ENCODE measurements around the gene TAPT1.

The TAPT1 gene

GRCh38 chr4:16248605-16249004 is 22.3 kb upstream of the TAPT1 start:
- DNase-seq (ENCODE audit: low read depth), result no peak
- no peak overlapping the region for H3K4me3 ChIP-seq (ENCODE audit: low read depth, low read length)
- no peak for TF ChIP-seq CTCF (IDR thresholded peaks at IDR 0.05; ENCODE audit: low read depth, low read length, missing control alignments)

- no peak overlapping the region for H3K4me3 ChIP-seq (ENCODE audit: low read depth, low read length)
- TF ChIP-seq CTCF (IDR thresholded peaks at IDR 0.05; ENCODE audit: low read depth, low read length, missing control alignments), result no peak
- no peak for DNase-seq (ENCODE audit: low read depth)
These were observed 19.0 kb upstream of the TAPT1 start for GRCh38 chr4:16245241-16245640.

GRCh38 chr4:16243285-16243684 is 17.0 kb upstream of the TAPT1 start:
- TF ChIP-seq CTCF (IDR thresholded peaks at IDR 0.05; ENCODE audit: low read depth, low read length, missing control alignments), result no peak
- H3K4me3 ChIP-seq (ENCODE audit: low read depth, low read length), result no peak overlapping the region
- no peak for DNase-seq (ENCODE audit: low read depth)

- DNase-seq (ENCODE audit: low read depth), result no peak
- no peak for TF ChIP-seq CTCF (IDR thresholded peaks at IDR 0.05; ENCODE audit: low read depth, low read length, missing control alignments)
- no peak overlapping the region for H3K4me3 ChIP-seq (ENCODE audit: low read depth, low read length)
These were observed 14.0 kb upstream of the TAPT1 start for GRCh38 chr4:16240300-16240699.

- TF ChIP-seq CTCF (IDR thresholded peaks at IDR 0.05; ENCODE audit: low read depth, low read length, missing control alignments), result no peak
- no peak overlapping the region for H3K4me3 ChIP-seq (ENCODE audit: low read depth, low read length)
- no peak for DNase-seq (ENCODE audit: low read depth)
These were observed 12.8 kb upstream of the TAPT1 start for GRCh38 chr4:16239086-16239485.

GRCh38 chr4:16238327-16238726 is 12.1 kb upstream of the TAPT1 start:
- no peak for DNase-seq (ENCODE audit: low read depth)
- no peak overlapping the region for H3K4me3 ChIP-seq (ENCODE audit: low read depth, low read length)
- no peak for TF ChIP-seq CTCF (IDR thresholded peaks at IDR 0.05; ENCODE audit: low read depth, low read length, missing control alignments)

GRCh38 chr4:16237715-16238114 is 11.4 kb upstream of the TAPT1 start:
- no peak for TF ChIP-seq CTCF (IDR thresholded peaks at IDR 0.05; ENCODE audit: low read depth, low read length, missing control alignments)
- no peak for DNase-seq (ENCODE audit: low read depth)
- H3K4me3 ChIP-seq (ENCODE audit: low read depth, low read length), result no peak overlapping the region

All from GM12864 (cell line).